Activated gamma-delta T cell treated with anti-CD3 and anti-CD28 coated beads, Interleukin-2, amount 50 U/mL, for 16 hours (primary cell): ENCODE measurements around the gene RRP12.
"Not testable (repeated sequence)": the region's sequence is repeated elsewhere in the genome, so short reads cannot be mapped to it uniquely, and the experiment has no call there.

Experiments used
- DNase-seq: peaks from one replicate; pipeline ENCODE4 v3.0.0-alpha.2; 2020; ENCODE audit warnings: low read depth

The RRP12 gene

GRCh38 chr10:97365761-97366351 is 35.3 kb downstream of the RRP12 start:
- no peak for DNase-seq

GRCh38 chr10:97363071-97363470 is 38.1 kb downstream of the RRP12 start:
- no peak for DNase-seq

- no peak for DNase-seq
Observed at GRCh38 chr10:97362310-97363033, 38.7 kb downstream of the RRP12 start.

DNA sequence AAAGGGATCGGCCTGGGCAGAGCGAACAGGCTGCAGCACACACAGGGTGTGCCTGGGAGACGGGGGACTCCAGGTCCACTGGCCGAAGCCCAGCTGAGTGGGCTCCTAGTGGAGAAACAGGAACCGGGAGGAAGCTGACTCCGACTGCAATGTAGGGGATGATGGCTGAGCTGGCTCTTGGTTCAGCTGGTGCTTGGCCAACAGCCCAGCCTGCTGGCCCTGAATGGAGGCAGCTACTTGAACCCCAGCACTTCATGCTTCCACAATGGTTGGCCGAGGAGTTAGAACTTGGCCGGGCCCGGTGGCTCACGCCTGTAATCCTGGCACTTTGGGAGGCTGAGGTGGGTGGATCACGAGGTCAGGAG is 39.6 kb downstream of the RRP12 start:
- DNase-seq: no peak

- DNase-seq: no peak
Observed at GRCh38 chr10:97360705-97361536, 40.2 kb downstream of the RRP12 start.

GRCh38 chr10:97358781-97359180 is 42.4 kb downstream of the RRP12 start:
- no peak for DNase-seq

- no peak for DNase-seq
Observed at GRCh38 chr10:97358349-97358748, 42.8 kb downstream of the RRP12 start.

- no peak for DNase-seq
Observed at GRCh38 chr10:97356918-97357317, 44.2 kb downstream of the RRP12 start.

DNA sequence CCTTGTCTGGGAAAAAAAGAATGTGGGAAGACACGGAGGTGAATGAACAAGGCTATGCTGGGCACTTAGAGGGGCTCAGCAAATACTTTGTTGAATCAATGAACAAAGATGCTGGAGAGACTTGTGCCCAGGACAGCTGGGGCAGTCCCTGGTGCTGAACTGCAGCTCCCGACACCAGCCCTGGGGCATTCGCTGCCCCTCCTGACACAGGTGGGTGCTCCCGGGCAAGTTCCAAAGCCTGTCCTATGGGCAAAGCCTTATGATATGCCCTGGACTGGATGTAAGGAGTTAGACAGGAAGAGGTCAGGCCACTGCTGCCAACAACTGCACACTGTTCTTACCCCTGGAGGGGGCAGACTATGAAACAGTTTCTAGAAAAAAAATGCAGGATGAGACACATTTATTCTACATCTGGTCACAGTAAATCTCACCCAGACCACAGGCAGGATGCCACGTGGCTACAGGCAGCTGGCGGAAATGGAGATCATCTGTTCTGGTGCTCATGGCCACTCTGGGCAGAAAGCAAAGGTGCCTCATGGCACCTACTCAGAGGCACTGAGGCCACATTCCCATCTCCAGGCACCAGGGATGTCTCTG is 44.7 kb downstream of the RRP12 start:
- no peak for DNase-seq

DNA sequence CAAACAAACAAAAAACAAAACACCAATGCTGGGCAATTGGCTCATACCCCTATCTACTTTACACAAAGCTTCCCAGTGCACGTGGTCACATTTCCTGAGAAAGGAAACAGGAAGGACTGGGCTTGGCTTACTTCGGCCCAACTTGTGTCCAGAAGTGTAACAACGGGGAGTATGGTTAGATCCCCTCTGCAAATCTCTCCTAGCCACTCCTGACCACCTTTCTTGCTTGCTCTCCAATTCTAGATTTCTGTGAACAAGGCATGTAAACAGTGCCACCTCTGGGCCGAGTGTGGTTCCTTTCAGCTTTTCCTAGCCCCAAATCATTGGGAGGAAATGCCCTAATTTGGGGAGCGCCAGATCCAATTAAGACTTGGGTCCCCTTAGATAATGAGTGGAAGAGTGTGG is 45.6 kb downstream of the RRP12 start:
- DNase-seq: no peak

GRCh38 chr10:97353945-97354344 is 47.2 kb downstream of the RRP12 start:
- no peak for DNase-seq

GRCh38 chr10:97349752-97350513 is 51.2 kb downstream of the RRP12 start:
- DNase-seq: no peak

DNA sequence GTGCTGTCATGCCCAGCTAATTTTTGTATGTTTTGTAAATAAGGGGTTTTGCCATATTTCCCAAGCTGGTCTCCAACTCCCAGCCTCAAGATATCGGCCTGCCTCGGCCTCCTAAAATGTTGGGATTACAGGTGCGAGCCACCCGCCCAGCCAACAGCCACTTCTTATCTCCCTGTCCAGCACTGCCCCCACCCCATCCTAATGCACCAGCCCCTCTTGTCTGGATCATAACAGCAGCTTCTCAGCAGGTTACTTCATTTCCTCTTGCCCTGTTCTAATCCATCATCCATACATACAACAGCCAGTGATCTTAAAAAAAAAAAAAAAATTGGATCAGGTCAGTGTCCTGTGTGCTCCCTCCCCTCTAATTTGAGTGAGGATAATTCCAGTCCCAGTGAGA is 53.8 kb downstream of the RRP12 start:
- DNase-seq: no peak

DNA sequence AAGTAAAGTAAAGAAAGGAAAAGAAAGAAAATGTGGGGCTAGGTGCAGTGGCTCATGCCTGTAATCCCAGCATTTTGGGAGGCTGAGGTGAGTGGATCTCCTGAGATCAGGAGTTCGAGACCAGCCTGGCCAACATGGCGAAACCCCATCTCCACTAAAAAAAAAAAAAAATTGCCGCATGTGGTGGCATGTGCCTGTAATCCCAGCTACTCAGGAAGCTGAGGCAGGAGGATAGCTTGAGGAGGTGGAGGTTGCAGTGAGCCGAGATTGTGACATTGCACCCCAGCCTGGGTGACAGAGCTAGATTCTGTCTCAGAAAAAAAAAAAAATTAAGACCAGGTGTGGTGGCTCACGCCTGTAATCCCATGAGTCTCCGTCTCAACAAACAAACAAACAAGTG is 57.5 kb downstream of the RRP12 start:
- not testable (repeated sequence) for DNase-seq

DNA sequence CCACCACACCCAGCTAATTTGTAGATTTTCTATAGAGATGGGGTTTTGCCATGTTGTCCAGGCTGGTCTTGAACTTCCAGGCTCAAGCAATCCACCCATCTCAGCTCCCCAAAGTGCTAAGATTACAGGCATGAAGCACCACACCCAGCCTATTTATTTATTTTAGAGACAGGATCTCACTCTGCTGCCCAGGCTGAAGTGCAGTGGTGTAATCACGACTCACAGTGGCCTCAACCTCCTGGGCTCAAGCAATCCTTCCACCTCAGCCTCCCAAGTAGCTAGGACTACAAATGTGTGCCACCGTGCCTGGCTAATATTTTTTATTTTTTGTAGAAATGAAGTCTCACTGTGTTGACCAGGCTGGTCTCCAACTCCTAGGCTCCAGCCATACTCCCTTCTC is 59.7 kb downstream of the RRP12 start:
- DNase-seq: no peak

- DNase-seq: no peak
Observed at GRCh38 chr10:97338041-97338440, 63.1 kb downstream of the RRP12 start.

- DNase-seq: no peak
Observed at GRCh38 chr10:97336942-97337831, 64.0 kb downstream of the RRP12 start.

DNA sequence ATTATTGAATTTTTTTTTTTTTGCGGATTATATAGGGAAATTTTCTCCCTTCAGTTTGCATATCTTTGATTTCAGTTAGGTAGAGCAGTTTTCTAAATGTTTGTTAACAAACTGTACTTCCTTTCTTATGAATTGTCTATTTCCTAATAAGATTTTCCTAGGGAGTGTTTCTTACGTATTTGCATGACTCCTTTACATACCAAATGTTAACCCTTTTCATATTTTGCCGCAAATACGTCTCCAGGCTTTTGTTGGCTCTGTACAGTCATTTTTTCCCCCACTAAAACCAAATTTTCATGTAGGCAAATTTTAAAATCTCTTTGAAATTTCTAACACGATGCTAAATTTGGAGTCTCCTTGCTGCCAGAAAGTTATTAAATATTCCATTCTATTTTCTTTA is 64.7 kb downstream of the RRP12 start:
- DNase-seq: no peak

- DNase-seq: no peak
Observed at GRCh38 chr10:97336006-97336405, 65.1 kb downstream of the RRP12 start.

DNA sequence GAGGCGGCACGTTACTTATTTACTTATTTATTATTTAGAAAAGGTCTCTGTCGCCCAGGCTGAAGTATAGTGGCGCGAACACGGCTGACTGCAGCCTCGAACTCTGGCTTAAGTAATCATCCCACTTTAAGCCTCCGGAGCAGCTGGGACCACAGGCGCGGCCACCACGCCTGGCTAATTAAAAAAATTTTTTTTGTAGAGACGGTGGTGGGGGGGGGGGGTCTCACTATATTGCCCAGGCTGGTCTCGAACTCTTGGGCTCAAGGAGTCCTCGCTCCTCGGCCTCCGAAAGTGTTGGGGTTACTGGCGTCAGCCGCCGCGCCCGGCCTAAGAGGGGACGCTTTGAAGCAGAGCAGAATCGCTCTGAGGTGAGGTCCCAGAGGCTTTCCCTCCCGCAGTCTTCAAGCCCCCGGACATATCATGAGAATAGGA is 65.9 kb downstream of the RRP12 start:
- no peak for DNase-seq
